ENCODE data around the gene HOMER3.

The HOMER3 gene

DNA sequence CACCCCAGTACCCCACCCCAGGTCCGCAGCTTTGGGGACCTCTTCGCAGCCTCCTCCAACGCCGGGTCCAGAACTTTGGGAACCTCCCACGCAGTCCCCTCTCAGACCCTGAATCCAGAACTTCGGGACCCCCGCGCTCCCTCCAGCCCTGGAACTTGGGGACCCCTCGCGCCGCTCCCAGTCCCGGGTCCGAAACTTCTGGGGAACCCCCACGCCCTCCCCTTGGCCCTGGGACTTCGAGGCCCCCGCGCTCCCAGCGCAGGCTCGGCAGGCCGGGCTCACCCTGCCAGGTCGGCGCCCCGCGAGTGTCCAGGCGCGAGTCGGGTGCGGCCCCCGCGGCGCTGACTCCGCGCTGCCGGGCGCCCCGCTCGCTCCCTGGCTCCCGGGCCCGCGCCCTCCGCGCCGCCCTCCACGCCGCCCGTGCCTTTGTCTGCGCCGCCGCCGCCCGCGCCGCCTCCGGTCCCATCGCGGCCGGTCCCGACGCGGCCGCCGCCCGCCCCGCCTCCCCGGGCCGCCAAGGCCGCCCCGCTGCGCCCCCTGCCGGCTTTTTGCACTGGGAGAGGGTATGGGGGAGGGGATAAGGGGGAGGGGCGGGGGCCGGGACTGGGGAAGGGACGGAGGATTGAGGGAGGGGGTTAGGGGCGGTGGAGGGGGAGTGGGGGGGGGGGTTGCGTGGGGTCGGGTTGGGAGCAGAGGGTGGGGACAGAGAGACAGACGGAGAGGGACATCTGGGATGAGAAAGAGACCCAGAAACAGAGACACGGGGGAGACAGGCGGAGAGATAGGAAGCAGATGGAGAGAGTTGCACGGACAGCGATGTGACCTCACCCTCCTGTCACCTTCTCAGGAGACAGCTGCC is at the start of gene HOMER3:
Gene HOMER3, minus strand, starts transcription at position 449 of the 859 bp plus-strand sequence. CDS start 2,235 bp downstream, outside the sequence.
- DNase-seq: no peak

DNA sequence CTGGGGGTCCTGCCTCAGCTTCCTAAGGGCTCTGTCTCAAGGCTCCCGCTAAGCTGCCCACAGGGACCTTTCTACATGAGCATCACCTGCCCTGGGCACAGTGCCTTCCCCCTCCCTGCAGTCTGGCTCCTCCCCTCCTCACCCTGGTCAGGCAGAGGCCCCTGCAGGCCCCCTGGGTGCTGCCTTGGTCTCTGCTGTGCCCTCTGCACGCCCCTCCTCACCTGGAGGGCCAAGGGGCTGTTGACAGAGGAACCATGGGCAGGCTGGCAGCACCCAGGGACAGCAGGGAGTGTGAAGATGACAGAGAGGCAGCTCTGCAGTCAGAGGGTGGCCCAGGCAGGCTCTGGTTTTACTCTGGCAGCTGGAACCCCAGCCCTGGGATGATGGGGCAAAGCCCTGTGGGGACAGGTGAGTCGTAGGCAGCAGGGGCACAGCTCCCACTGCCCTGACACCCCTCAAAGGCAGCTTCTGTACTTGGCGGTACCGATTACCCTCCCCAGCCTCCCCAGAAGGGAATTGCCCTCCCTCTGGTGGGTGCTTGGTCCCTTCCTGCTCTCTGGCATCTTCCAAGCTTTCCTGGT is 49.2 kb upstream of the HOMER3 start:
- no peak for DNase-seq

DNA sequence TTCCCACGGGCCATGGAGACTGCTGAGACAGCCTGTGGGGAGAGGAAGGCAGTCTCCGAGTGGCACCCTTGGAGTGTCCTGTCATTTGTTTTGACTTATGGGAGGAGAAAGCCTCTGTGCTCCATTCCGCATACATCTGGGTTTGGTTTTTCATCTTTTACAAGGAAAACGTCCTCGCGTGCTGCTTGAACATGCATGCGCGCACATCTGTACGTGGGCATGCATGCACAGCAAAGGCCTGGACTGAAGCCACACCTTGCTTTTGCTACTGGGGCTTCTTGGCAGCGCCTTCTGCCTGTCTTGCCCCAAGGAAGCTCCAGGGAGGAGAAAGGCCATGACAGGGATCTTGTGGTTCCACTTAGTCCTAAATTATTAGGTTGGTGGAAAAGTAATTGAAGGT is 48.3 kb upstream of the HOMER3 start:
- DNase-seq: no peak

DNA sequence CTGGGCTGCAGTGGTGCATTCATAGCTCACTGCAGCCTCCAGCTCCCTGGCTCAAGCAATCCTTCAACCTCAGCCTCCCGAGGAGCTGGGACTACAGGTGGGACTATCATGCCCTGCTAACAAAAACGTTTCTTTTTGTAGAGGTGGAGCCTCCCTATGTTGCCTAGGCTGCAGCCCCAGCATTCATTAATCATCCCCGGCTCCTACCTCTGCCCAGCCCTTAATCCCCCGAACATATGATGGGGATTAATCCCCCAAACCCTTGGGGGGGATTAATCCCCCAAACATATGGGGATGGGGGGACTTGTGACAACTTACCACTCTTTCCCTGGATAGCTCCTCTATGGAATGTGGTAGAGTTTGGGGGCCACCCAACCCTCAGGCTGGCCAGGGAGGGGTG is 46.4 kb upstream of the HOMER3 start:
- DNase-seq: no peak

DNA sequence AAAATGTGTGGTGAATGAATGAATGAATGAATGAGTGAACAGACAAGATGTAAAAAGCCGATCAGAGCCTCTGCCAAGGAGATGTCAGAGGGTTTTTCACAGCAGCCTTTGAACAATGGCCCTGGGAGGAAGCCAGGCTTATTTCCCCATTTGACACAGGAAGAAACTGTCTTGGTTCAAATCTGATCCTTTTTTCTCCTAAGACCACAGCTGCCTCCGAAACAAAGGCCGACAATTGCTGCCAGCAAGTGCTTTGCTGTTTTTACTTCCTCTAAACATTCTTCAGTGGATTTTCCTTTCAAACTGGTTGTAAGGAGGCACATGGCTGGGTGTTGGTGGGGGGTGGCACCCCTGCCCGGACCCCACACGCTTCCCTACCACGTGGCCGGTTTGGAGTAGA is 44.2 kb upstream of the HOMER3 start:
- DNase-seq: no peak

DNA sequence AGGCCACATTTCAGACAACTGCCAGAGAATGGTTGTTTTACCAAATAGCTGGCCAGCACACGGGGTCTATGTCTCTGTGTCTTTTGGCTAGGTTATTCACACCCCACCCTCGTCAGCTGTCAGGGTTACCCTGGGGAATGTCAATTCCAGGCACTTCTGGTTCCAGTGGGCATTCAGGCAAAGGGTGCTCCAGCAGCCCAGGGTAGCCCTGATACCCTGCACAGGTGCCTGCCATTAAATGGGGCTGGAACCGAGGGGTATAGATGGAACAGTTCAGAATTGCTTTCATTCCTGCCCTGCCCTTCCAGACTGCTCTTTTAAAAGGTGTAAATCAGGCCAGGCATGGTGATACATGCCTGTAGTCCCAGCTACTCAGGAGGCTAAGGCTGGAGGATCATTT is 43.2 kb upstream of the HOMER3 start:
- DNase-seq: no peak

DNA sequence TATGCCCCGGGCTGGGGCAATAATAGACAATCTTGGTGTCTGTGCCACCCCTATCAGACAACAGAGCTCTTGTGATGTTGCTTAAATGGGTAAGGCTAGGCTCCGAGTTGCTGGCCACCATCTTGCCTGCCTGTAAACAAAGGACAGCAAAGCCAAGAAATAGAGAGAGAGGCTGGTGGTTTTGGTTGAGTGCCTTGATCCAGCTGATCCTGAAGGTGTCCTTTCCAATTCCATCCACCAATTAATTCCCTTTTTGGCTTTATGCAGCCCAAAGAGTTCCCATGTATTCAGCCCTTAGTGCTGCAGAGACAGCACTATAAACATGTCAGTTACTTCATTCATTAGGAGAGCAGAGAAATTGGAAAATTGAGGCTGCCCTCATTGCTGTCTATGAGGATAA is 41.7 kb upstream of the HOMER3 start:
- DNase-seq: no peak

DNA sequence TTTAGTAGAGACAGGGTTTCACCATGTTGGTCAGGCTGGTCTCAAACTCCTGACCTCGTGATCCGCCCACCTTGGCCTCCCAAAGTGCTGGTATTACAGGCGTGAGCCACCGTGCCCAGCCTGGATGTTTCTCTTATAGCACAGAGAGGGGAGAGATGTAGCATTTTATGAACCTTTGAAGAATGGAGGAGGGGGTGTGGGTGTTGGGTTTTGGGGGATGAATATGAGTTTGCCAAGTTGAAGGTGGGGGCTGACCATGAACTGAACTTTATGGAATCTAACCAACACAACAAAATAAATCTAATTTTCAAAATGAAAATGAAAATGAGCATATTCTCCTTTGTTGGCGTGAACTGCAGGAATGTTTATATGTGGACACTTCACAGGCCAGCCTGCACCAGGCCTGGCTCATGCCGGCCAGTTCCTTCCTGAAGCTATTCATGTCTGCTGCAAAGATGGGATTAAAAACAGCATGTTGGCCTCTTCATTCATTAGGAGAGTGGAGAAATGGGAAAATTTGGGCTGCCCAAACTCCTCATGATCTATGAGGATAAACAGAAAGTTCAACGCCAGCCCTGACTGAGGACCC is 39.5 kb upstream of the HOMER3 start:
- DNase-seq: no peak

DNA sequence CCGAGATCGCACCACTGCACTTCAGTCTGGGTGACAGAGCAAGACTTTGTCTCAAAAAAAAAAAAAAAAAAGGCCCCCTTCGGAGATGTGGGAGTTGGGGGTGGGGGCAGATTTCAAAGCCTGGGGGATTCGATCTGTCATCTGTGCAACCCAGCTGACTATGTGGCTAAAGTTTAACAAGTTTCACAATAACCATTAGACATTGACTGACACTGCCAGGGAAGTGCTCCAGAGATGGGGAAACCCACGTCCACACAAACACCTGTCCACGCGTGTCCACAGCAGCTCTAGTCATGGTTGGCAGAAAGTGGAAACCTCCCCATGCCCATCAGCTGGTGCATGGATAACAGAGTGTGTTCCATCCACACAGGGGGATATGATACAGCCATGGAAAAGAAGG is 37.6 kb upstream of the HOMER3 start:
- DNase-seq: no peak

DNA sequence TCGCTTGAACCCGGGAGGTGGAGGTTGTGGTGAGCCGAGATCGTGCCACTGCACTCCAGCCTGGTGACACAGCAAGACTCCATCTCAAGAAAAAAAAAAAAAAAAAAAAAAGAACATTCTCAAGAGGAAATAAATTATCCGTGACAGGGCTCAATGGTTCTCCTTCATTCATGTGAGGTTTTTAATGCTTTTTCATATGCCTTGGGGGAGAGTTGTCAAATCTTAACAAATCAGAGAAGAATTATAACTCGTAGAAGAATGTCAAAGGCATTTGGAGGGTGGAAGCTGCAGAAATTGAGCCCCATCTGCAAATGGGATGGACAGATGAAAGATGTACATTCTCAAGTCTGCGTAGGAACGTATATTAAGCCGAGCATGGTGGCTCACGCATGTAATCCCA is 34.9 kb upstream of the HOMER3 start:
- no peak for DNase-seq

DNA sequence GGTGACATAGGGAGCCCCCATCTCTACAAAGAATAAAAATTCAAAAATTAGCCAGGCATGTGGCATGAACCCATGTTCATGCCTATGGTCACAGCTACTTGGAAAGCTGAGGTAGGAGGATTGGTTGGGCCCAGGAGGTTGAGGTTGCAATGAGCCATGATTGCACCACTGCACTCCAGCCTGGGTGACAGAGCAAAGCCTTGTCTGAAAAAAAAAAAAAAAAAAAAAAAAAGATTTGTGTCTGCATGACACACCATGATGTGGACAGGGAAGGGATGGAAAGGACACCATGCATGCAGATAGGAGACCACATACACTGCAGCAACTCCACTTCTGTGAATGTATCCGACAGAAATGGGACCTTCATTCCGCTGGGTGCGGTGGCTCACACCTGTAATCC is 34.0 kb upstream of the HOMER3 start:
- no peak for DNase-seq

DNA sequence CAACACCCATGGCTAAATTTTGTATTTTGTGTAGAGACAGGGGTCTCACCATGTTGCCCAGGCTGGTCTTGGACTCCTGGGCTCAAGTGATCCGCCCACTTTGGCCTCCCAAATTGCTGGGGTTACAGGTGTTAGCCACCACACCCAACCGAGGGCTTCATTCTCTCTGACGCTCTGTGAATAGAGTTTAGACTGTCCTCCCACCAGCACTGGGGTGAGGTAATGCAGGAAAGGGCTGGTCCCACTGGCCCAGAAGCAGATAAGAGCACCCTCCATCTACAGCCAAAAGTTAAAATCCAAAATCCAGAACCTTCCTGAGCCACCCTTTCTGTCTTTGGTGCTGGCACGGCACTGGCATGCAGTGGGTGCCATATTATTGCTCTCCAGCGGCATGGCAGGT is 31.8 kb upstream of the HOMER3 start:
- DNase-seq: no peak

DNA sequence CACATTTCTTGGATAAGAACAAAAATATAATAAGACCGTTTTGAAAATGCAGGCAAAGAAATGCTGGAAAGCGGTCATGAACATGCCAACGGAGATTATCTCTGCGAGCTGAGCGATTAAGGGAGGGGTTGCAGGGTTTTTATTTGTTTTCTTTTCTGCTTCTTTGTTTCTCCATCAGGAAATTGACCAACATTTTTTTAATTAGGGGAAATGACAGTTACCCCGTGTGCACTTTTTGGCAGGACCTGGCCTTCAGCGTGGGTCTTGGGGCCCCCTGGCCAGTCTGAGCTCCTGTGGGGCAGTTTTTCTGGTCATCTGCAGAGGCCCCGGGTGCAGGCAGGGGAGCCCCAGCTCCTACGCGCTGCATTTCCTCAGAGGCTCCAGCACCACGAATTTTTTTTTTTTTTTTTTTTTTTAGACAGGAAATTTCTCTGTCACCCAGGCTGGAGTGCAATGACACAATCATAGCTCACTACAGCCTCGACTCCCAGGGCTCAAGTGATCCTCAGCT is 31.3 kb upstream of the HOMER3 start:
- no peak for DNase-seq

DNA sequence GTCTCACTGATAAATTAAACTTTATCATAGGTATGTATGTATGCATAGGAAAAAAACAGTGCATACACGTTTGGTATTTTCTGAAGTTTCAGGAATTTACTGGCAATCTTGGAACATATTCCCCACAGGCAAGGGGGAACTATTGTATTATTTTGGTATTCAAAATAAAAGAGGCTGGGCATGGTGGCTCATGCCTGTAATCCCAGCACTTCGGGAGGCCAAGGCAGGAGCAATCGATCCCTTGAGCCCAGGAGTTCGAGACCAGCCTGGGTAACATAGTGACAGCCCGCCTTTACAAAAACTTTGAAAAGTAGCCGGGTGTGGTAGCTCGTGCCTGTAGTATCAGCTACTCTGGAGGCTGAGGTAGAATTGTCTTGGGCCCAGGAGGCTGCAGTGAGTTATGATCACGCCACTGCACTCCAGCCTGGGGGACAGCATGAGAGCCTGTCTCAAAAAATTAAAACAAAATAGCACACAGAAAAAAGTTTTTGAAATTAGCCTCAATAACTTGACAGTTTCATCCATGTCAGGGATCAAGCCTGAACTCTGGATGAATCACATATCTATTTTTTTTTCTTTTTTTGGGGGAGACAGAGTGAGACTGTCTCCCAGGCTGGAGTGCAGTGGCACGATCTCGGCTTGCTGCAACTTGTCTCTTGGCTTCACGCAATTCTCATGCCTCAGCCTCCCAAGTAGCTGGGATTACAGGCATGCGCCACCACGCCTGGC is 29.1 kb upstream of the HOMER3 start:
- no peak for DNase-seq

DNA sequence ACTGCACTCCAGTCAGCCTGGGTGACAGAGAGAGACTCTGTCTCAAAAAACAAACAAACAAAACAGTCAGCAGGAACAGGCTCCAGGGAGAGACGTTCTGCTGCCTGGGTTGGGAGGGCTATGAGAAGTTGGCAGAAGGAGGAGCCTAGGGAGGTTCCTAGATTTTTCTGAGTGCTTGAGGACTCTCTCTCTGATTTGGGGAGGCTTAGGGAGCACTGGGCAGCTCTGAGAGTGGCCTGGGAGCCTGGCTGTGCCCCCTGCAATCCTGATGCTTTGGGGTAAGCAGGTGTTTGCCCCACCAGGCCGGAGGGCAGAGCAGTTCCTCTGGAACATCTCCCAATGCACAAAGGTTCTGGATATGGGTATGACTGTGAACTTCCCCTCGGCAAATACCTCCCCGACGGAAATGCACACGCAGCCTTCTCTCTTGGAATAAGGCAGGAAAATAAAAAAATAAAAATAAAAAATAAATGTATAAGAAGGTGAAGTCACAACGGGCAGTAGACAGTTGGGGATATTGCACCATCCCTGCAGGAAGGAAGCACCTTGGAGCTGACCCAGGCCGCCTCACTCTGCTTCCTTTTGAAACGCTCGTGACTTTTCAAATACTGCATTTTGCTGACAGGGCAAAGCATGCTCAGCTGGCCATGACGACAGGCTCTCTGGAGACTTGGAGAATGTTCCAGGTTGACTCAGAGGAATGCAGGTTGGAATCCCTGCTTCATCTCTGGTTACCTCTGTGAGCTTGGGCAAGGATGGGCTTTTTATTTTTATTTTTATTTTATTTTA is 26.5 kb upstream of the HOMER3 start:
- no peak for DNase-seq

DNA sequence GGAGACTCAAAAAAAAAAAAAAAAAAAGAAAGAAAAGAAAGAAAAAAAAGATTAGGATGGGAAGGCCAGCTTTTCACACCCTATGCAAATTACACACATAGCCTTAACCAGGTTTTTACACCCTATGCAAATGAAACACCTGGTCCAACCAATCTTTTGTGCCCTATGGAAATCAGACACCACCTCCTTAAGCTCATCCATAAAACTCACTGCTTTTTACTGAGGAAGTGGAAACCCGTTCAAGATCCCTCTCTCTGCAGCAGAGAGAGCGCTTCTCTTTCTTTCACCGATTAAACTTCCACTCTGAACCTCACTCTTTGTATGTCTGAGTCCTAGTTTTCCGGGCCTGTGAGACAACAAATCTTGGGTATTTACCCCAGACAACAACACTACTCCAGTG is 25.3 kb upstream of the HOMER3 start:
- no peak for DNase-seq

DNA sequence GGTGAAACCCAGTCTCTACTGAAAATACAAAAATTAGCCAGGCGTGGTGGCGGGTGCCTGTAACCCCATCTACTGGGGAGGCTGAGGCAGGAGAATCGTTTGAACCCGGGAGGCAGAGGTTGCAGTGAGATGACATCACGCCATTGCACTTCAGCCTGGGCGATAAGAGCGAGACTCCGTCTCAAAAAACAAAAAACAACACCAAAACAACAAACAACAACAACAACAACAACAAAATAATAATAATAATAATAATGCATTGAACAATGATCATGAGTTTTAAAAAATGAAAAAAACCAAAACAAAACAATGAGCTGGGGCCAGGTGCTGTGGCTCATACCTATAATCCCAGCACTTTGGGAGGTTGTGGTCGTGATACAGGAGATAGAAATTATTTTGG is 23.1 kb upstream of the HOMER3 start:
- DNase-seq: no peak

DNA sequence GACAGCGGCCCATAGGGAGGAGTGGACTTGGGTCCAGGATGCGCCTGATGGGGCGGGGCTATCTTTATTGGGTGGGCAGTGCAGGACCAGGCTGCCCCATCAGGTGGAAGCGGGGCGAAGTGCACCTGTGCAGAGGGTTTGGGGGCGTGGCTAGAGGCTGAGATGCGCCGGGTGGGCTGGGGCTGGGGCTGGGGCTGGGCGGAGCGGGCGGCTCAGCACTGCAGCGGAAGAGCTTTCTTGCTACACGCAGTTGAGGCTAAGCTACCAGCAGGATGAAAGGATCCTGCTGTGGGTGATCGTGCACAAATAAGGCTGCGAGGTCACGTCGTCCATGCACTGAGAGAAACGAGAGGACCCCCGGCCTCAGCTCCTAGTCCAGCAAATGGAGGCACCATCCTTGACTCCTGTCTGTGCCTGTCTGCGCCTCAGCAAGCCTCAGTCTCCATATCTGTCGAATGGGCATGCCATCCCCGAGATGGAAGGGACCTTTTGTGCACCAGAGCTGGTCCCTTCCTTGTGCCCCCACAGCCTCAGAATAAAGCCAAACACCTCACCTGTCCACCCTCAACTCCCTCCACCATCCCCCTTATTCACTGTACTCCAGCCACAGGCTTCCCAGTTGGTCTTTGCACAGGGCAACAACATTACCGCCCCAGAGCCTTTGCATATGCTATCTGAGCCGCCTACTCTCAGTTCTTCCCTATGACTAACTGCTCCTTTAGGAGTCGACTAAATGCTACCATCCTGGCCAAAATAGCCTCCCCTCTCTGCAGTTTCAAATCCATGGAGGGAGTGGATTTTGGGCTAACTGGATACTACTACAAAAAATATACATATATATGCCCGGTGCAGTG is 21.0 kb upstream of the HOMER3 start:
- DNase-seq: no peak

DNA sequence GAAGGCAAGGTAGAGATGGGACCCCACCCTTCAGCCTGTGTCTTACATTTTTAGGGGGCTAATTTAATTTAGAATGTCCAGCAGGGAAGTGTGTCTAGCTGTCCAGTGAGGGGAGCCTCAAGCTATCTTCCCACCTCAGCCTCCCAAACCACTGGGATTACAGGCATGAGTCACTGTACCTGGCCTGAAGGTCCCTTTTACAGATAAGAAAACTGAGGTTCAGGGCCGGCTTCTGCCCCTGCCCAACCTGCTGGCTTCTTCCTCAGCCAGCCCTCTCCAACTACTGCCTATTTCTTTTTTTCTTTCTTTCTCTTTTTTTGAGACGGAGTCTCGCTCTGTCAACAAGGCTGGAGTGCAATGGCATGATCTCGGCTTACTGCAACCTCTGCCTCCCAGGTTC is 19.4 kb upstream of the HOMER3 start:
- DNase-seq: no peak

DNA sequence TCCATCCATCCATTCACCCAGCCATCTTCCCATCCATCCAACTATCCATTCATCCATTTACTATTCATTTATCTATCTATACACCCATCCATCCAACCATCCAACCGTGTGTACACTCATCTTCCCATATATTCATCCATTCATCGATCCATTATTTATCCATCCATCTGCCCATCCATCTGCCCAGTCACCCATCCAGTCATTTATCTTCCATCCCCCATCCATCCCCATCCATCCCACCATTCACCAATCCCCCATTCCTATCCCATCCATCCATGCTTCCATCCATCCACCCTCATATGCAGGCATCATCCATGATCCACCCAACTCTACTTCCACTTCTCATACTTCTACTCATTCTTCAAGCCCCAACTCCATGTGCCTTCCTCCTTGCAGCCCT is 14.0 kb upstream of the HOMER3 start:
- DNase-seq: no peak

DNA sequence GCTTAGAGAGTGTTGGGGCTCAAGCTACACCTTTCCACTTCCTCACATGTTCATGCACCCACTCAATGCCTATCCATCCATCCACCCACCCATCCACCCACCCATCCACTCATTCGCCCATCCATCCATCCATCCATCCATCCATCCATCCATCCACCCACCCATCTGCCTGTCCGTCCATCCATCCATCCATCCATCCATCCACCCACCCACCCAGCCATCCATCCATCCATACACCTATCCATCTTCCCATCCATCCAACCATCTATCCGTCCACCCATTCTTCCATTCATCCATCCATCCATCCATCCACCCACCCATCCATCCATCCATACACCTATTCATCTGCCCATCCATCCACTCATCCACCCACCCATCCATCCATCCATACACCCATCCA is 13.1 kb upstream of the HOMER3 start:
- DNase-seq: no peak
